IMR-90 (cell line): Measurements from ENCODE around the gene SPPL3. TPM values are rescaled to one million over a fixed set of nuclear protein-coding genes. Genes with fewer than 3 reads are reported as not detected.

Experiments
- ATAC-seq: fragments of 200-7000 bp; cut with Tn5 transposase; 2 replicates; pipeline ENCODE4 v1.9.1; 2020; ENCODE audit warnings: low read depth, mild to moderate bottlenecking, moderate library complexity
- BruUV-seq: library from RNA; stranded (reverse); fragments of 400-500 nt; replicated peaks from 2 replicates; lab custom pipeline; 2021; lab: Mats Ljungman, UMichigan
- CTCF ChIA-PET: fragments of 300-600 bp; formaldehyde crosslinking; extraction: SDS; loops from one replicate; lab custom pipeline; 2021; ENCODE audit warnings: antibody characterized with exemption; lab: Yijun Ruan, JAX
- POLR2A ChIA-PET: fragments of 300-600 bp; sonication (Branson Sonifier 250); formaldehyde crosslinking; loops from one replicate; lab custom pipeline; 2022; ENCODE audit warnings: antibody characterized with exemption; ENCODE audit not compliant: unreplicated experiment; lab: Charles Lee
- DNase-seq: peaks from one replicate; pipeline ENCODE4 v3.0.0; 2013
- H2AFZ ChIP-seq: replicated peaks from 2 replicates; pipeline ENCODE3; 2013; ENCODE audit warnings: low read length, mild to moderate bottlenecking; ENCODE audit not compliant: poor library complexity
- H2AK5ac ChIP-seq: 2 replicates; pipeline ENCODE4 v1.6.1; 2013; ENCODE audit warnings: low read depth, low read length, inconsistent platforms
- H2AK9ac ChIP-seq: replicated peaks from 2 replicates; pipeline ENCODE3; 2013; ENCODE audit warnings: mild to moderate bottlenecking, low read depth, low read length, moderate library complexity; ENCODE audit not compliant: poor library complexity
- H2BK120ac ChIP-seq: 2 replicates; pipeline ENCODE4 v1.6.1; 2013; ENCODE audit warnings: low read depth, low read length, inconsistent platforms
- H2BK15ac ChIP-seq: 3 replicates; pipeline ENCODE4 v1.6.1; 2013; ENCODE audit warnings: low read depth, low read length, inconsistent platforms
- H2BK20ac ChIP-seq: 2 replicates; pipeline ENCODE4 v1.6.1; 2013; ENCODE audit warnings: low read depth, mild to moderate bottlenecking, inconsistent platforms, low read length, moderate library complexity
- H2BK5ac ChIP-seq: 2 replicates; pipeline ENCODE4 v1.6.1; 2013; ENCODE audit warnings: mild to moderate bottlenecking, low read depth, low read length, inconsistent platforms; ENCODE audit not compliant: poor library complexity, severe bottlenecking
- H3K14ac ChIP-seq: replicated peaks from 2 replicates; pipeline ENCODE4 v1.6.1; 2013; ENCODE audit warnings: low read depth, low read length, inconsistent platforms
- H3K18ac ChIP-seq: 2 replicates; pipeline ENCODE4 v1.6.1; 2013; ENCODE audit warnings: low read depth, low read length, control low read depth
- H3K23ac ChIP-seq: 2 replicates; pipeline ENCODE4 v1.6.1; 2013; ENCODE audit warnings: low read depth, low read length, inconsistent platforms
- H3K27ac ChIP-seq: 2 replicates; pipeline ENCODE4 v1.5.1; 2013; ENCODE audit warnings: mild to moderate bottlenecking, control low read depth, low read length; ENCODE audit not compliant: insufficient read depth
- H3K27me3 ChIP-seq: 2 replicates; pipeline ENCODE4 v1.6.1; 2013; ENCODE audit warnings: low read length; ENCODE audit not compliant: control insufficient read depth, insufficient read depth
- H3K36me3 ChIP-seq: 2 replicates; pipeline ENCODE4 v1.6.1; 2013; ENCODE audit warnings: low read length, mixed read lengths; ENCODE audit not compliant: control insufficient read depth, insufficient read depth
- H3K4ac ChIP-seq: 2 replicates; pipeline ENCODE4 v1.6.1; 2013; ENCODE audit warnings: low read depth, low read length, inconsistent platforms
- H3K4me1 ChIP-seq: 2 replicates; pipeline ENCODE4 v1.6.1; 2013; ENCODE audit warnings: low read length, mixed read lengths; ENCODE audit not compliant: control insufficient read depth, insufficient read depth
- H3K4me2 ChIP-seq: 2 replicates; pipeline ENCODE4 v1.6.1; 2013; ENCODE audit warnings: low read depth, mild to moderate bottlenecking, control low read depth, low read length, moderate library complexity
- H3K4me3 ChIP-seq: 2 replicates; pipeline ENCODE4 v1.5.1; 2013; ENCODE audit warnings: low read depth, mild to moderate bottlenecking, control low read depth, low read length, moderate library complexity; ENCODE audit not compliant: insufficient read depth
- H3K56ac ChIP-seq: 2 replicates; pipeline ENCODE4 v1.6.1; 2013; ENCODE audit warnings: low read length, inconsistent platforms; ENCODE audit not compliant: insufficient read depth; ENCODE audit errors: extremely low read depth
- H3K79me1 ChIP-seq, 2 experiments: 2 replicates each; pipeline ENCODE4 v1.6.1; 2013; ENCODE audit warnings: low read length in 2 of 2, inconsistent platforms in 1 of 2, low read depth in 1 of 2
- H3K9ac ChIP-seq: 2 replicates; pipeline ENCODE4 v1.6.1; 2013; ENCODE audit warnings: low read depth, low read length, control low read depth
- H3K9me1 ChIP-seq: 2 replicates; pipeline ENCODE4 v1.6.1; 2013; ENCODE audit warnings: low read length, inconsistent platforms; ENCODE audit not compliant: insufficient read depth
- H3K9me3 ChIP-seq: 2 replicates; pipeline ENCODE4 v1.6.1; 2013; ENCODE audit warnings: low read length; ENCODE audit not compliant: control insufficient read depth, insufficient read depth
- H4K20me1 ChIP-seq: 2 replicates; pipeline ENCODE4 v1.6.1; 2013; ENCODE audit warnings: low read length, inconsistent platforms; ENCODE audit not compliant: insufficient read depth
- H4K5ac ChIP-seq: 2 replicates; pipeline ENCODE4 v1.6.1; 2013; ENCODE audit warnings: mild to moderate bottlenecking, low read depth, low read length, control low read depth
- H4K8ac ChIP-seq, 2 experiments: 2 replicates each; pipeline ENCODE4 v1.6.1; 2013; ENCODE audit warnings: low read depth in 2 of 2, low read length in 2 of 2, control low read depth in 1 of 2, inconsistent platforms in 1 of 2
- H4K91ac ChIP-seq: 2 replicates; pipeline ENCODE4 v1.6.1; 2013; ENCODE audit warnings: low read depth, low read length, inconsistent platforms; ENCODE audit not compliant: insufficient read depth
- BHLHE40 ChIP-seq: fragments of 150-350 bp; IDR thresholded peaks from 2 replicates; pipeline ENCODE4 v1.6.1; 2016; ENCODE audit warnings: mild to moderate bottlenecking, low read depth, low read length
- CEBPB ChIP-seq: IDR thresholded peaks from 2 replicates; pipeline ENCODE4 v1.6.1; 2012; ENCODE audit warnings: low read depth, low read length, improper control_type of control experiment
- CHD1 ChIP-seq: IDR thresholded peaks from 2 replicates; pipeline ENCODE4 v1.6.1; 2012; ENCODE audit warnings: low read depth, low read length, improper control_type of control experiment
- ELK1 ChIP-seq: fragments of 150-350 bp; IDR thresholded peaks from 2 replicates; pipeline ENCODE4 v1.6.1; 2016; ENCODE audit warnings: low read depth, mild to moderate bottlenecking, low read length, moderate library complexity, borderline replicate concordance
- MAFK ChIP-seq: IDR thresholded peaks from 2 replicates; pipeline ENCODE4 v1.6.1; 2012; ENCODE audit warnings: low read depth, low read length, improper control_type of control experiment
- MAZ ChIP-seq: IDR thresholded peaks from 2 replicates; pipeline ENCODE4 v1.6.1; 2012; ENCODE audit warnings: low read depth, mild to moderate bottlenecking, low read length, improper control_type of control experiment, moderate library complexity, borderline replicate concordance
- MXI1 ChIP-seq: IDR thresholded peaks from 2 replicates; pipeline ENCODE4 v1.6.1; 2012; ENCODE audit warnings: low read depth, mild to moderate bottlenecking, low read length, moderate library complexity, borderline replicate concordance
- NFE2L2 ChIP-seq: fragments of 150-350 bp; IDR thresholded peaks from 2 replicates; pipeline ENCODE4 v1.6.1; 2016; ENCODE audit warnings: low read depth, mild to moderate bottlenecking, low read length
- POLR2A ChIP-seq: IDR thresholded peaks from 2 replicates; pipeline ENCODE4 v1.6.1; 2012; ENCODE audit warnings: mild to moderate bottlenecking, low read depth, low read length
- RAD21 ChIP-seq: IDR thresholded peaks from 2 replicates; pipeline ENCODE4 v1.6.1; 2012; ENCODE audit warnings: low read length, improper control_type of control experiment
- RCOR1 ChIP-seq: IDR thresholded peaks from 2 replicates; pipeline ENCODE4 v1.6.1; 2012; ENCODE audit warnings: mild to moderate bottlenecking, low read length, improper control_type of control experiment; ENCODE audit not compliant: insufficient replicate concordance
- RFX5 ChIP-seq: IDR thresholded peaks from 2 replicates; pipeline ENCODE4 v1.8.0; 2012; ENCODE audit warnings: low read depth, mild to moderate bottlenecking, low read length, moderate library complexity
- SMC3 ChIP-seq: fragments of 150-350 bp; IDR thresholded peaks from 2 replicates; pipeline ENCODE4 v1.6.1; 2016; ENCODE audit warnings: low read depth, mild to moderate bottlenecking, antibody characterized with exemption, low read length, moderate library complexity
- USF2 ChIP-seq: fragments of 150-350 bp; IDR thresholded peaks from 2 replicates; pipeline ENCODE4 v1.6.1; 2017; ENCODE audit warnings: mild to moderate bottlenecking, antibody characterized with exemption, low read length, low read depth
- WGBS, 2 experiments: methylation state at CpG; one replicate each; pipeline versions ENCODE4 v1.1.5 to v1.1.7; 2013; ENCODE audit warnings: missing lambda C conversion rate in 2 of 2; ENCODE audit not compliant: insufficient read length in 1 of 2; ENCODE audit errors: extremely low coverage in 2 of 2; 5-methylcytosine and 5-hydroxymethylcytosine counted together
- dilution Hi-C: fragments of 300-500 bp; cut with HindIII; formaldehyde crosslinking; loops from one replicate; pipeline ENCODE4 v1.14.3; 2018; ENCODE audit warnings: low sequenced_read_pairs; ENCODE audit not compliant: unreplicated experiment
- in situ Hi-C: fragments of 300-500 bp; cut with MboI; formaldehyde crosslinking; loops from 3 replicates; pipeline ENCODE4 v1.14.3; 2019; ENCODE audit warnings: low sequenced_read_pairs, inconsistent platforms, mixed read lengths
- intact Hi-C: fragments of 100-400 bp; cut with micrococcal nuclease; formaldehyde crosslinking; loops from 2 replicates; pipeline ENCODE4 v1.10.0; 2022
- polyA plus RNA-seq, 3 experiments: library from polyadenylated mRNA; depleted of rRNA; stranded (reverse); fragments of >200 nt; gene quantifications; 2 replicates each; pipeline ENCODE4 v1.2.3, GENCODE V29; 2012; ENCODE audit warnings: low replicate concordance in 1 of 3
- total RNA-seq: library from RNA; depleted of rRNA; stranded (reverse); fragments of >200 nt; gene quantifications from 2 replicates; pipeline ENCODE4 v1.2.3, GENCODE V29; 2012

SPPL3 gene
- total and polyA plus RNA-seq, 2 of the 4 experiments (the other 2 are of a cell fraction): 1.6 to 18.0 TPM

GRCh38 chr12:120830966-120831365 lies 73.2 kb downstream of the SPPL3 start:
- 93% methylated on average over 2 of the region's 4 CpGs; no CpG with 5 or more reads in 1 of the 2 experiments for WGBS, 2 experiments
- H3K18ac ChIP-seq: no peak overlapping the region

More at GRCh38 chr12:120830966-120831365, 73.2 kb downstream of the SPPL3 start:
- Histone ChIP-seq H3K36me3 (no peaks in the 10 kb centered on the region), H2AFZ (no peak overlapping the region), H3K4me2 (0 out of 2 replicates have a peak overlapping the region, but pooled peaks have one; percentile 26), H4K8ac (no peak overlapping the region), H3K9me3 (no peaks in the 10 kb centered on the region), H4K91ac (no peak overlapping the region), H4K20me1 (peaks cover 41% of the 10 kb centered on the region), H2BK20ac (no peak overlapping the region), H4K5ac (no peak overlapping the region), H3K23ac (no peak overlapping the region), H3K4me1 (peaks cover 6% of the 10 kb centered on the region), H2BK5ac (no peak overlapping the region), H3K9me1 (peaks cover 8% of the 10 kb centered on the region), H3K14ac (no peak overlapping the region), H3K27ac (no peak overlapping the region), H3K4me3 (no peak overlapping the region), H3K4ac (no peak overlapping the region), H3K79me1 (peaks cover 27 to 53% of the 10 kb centered on the region in 2 experiments), H3K9ac (no peak overlapping the region), H2BK15ac (no peak overlapping the region), H2AK5ac (no peak overlapping the region), H3K27me3 (no peaks in the 10 kb centered on the region), H2AK9ac (no peak overlapping the region), H3K56ac (no peak overlapping the region), H2BK120ac (no peak overlapping the region)
- intact Hi-C loops (loop anchor here (5.0 kb wide), 1 partner anchor 41 kb away; no protein-coding TSS in a partner anchor), dilution Hi-C loops (no loop called here), in situ Hi-C loops (no loop called here)
- ChIA-PET POLR2A (no interaction called here), CTCF (no interaction called here)
- BruUV-seq: no TSS peak
- TF ChIP-seq NFE2L2 (no peak), CEBPB (no peak), RFX5 (no peak), MAFK (no peak), SMC3 (no peak), POLR2A (no peak), MAZ (no peak), MXI1 (no peak), RCOR1 (no peak), CHD1 (no peak), USF2 (no peak), ELK1 (no peak), RAD21 (no peak), BHLHE40 (no peak)
- DNase-seq (no peak), ATAC-seq (no peak)
